ENCODE results near the gene WIPI1. TPM values are rescaled to one million over a fixed set of nuclear protein-coding genes. Genes with fewer than 3 reads are reported as not detected.

The WIPI1 gene
- total and polyA plus RNA-seq, 10 of the 15 experiments (the other 5 are each of a cell fraction or from before 2014, with no cell fraction given): 6.5 to 44.5 (median 26.2) TPM

- DNase-seq (ENCODE audit: low read depth, low spot score): no peak
- H3K36me3 ChIP-seq (ENCODE audit: control insufficient read depth in 2 of 2, insufficient read depth in 2 of 2, low read length in 1 of 2): no peaks in the 10 kb centered on the region
- no peak overlapping the region for H3K27ac ChIP-seq (ENCODE audit: control insufficient read depth, insufficient read depth)
- no peaks in the 10 kb centered on the region for H3K9me3 ChIP-seq (replicated peaks; ENCODE audit: control insufficient read depth, insufficient read depth, low read length)
- no peak overlapping the region for H2AFZ ChIP-seq (ENCODE audit: control insufficient read depth, low read depth, low read length)
- peaks cover 6% of the 10 kb centered on the region for H3K4me1 ChIP-seq (ENCODE audit: control insufficient read depth, insufficient read depth, low read length)
- no peaks in the 10 kb centered on the region for H4K20me1 ChIP-seq (ENCODE audit: control insufficient read depth, insufficient read depth)
- intact Hi-C loops (cut with micrococcal nuclease; ENCODE audit: unreplicated experiment): no loop called here
- RAD21 ChIA-PET (ENCODE audit: unreplicated experiment): no interaction called here
- FAIRE-seq: no peak
- TF ChIP-seq CEBPZ (IDR thresholded peaks at IDR 0.05; ENCODE audit: low read depth, low read length) (no peak), DPF2 (IDR thresholded peaks at IDR 0.05) (no peak), BRCA1 (IDR thresholded peaks at IDR 0.05; ENCODE audit: low read depth, low read length) (no peak), STAT3 (IDR thresholded peaks at IDR 0.05; ENCODE audit: low read depth, low read length) (no peak), POLR2A (IDR thresholded peaks at IDR 0.05; ENCODE audit: low read depth, low read length) (no peak), ETV6 (conservative IDR thresholded peaks at IDR 0.05 in 1 of 2, IDR thresholded peaks at IDR 0.05 in 1 of 2; ENCODE audit: borderline replicate concordance in 1 of 2, low read depth in 1 of 2) (no peak), WRNIP1 (IDR thresholded peaks at IDR 0.05; ENCODE audit: borderline replicate concordance, low read depth, low read length) (no peak), CBFB (IDR thresholded peaks at IDR 0.05; ENCODE audit: low read depth) (no peak), TCF3 (IDR thresholded peaks at IDR 0.05; ENCODE audit: borderline replicate concordance, insufficient read depth, low read depth, low read length) (no peak)
- TF ChIP-seq, protein P1, sequence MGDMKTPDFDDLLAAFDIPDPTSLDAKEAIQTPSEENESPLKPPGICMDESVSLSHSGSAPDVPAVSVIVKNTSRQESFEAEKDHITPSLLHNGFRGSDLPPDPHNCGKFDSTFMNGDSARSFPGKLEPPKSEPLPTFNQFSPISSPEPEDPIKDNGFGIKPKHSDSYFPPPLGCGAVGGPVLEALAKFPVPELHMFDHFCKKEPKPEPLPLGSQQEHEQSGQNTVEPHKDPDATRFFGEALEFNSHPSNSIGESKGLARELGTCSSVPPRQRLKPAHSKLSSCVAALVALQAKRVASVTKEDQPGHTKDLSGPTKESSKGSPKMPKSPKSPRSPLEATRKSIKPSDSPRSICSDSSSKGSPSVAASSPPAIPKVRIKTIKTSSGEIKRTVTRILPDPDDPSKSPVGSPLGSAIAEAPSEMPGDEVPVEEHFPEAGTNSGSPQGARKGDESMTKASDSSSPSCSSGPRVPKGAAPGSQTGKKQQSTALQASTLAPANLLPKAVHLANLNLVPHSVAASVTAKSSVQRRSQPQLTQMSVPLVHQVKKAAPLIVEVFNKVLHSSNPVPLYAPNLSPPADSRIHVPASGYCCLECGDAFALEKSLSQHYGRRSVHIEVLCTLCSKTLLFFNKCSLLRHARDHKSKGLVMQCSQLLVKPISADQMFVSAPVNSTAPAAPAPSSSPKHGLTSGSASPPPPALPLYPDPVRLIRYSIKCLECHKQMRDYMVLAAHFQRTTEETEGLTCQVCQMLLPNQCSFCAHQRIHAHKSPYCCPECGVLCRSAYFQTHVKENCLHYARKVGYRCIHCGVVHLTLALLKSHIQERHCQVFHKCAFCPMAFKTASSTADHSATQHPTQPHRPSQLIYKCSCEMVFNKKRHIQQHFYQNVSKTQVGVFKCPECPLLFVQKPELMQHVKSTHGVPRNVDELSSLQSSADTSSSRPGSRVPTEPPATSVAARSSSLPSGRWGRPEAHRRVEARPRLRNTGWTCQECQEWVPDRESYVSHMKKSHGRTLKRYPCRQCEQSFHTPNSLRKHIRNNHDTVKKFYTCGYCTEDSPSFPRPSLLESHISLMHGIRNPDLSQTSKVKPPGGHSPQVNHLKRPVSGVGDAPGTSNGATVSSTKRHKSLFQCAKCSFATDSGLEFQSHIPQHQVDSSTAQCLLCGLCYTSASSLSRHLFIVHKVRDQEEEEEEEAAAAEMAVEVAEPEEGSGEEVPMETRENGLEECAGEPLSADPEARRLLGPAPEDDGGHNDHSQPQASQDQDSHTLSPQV (IDR thresholded peaks at IDR 0.05): no peak
- TF ChIP-seq, protein P2, sequence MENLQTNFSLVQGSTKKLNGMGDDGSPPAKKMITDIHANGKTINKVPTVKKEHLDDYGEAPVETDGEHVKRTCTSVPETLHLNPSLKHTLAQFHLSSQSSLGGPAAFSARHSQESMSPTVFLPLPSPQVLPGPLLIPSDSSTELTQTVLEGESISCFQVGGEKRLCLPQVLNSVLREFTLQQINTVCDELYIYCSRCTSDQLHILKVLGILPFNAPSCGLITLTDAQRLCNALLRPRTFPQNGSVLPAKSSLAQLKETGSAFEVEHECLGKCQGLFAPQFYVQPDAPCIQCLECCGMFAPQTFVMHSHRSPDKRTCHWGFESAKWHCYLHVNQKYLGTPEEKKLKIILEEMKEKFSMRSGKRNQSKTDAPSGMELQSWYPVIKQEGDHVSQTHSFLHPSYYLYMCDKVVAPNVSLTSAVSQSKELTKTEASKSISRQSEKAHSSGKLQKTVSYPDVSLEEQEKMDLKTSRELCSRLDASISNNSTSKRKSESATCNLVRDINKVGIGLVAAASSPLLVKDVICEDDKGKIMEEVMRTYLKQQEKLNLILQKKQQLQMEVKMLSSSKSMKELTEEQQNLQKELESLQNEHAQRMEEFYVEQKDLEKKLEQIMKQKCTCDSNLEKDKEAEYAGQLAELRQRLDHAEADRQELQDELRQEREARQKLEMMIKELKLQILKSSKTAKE (IDR thresholded peaks at IDR 0.05; ENCODE audit: low read depth, poor library complexity, severe bottlenecking): no peak
- SMC1A ChIA-PET (ENCODE audit: uncharacterized antibody, unreplicated experiment): interaction anchor here (0.5 to 3.2 kb wide), 2 partner anchors 133 to 646 kb away, joined by 4 to 50 read pairs; no protein-coding TSS in a partner anchor
- H3K27me3 ChIP-seq (replicated peaks in 1 of 2; ENCODE audit: control insufficient read depth in 2 of 2, insufficient read depth in 2 of 2, low read length in 1 of 2): no peaks in the 10 kb centered on the region
- WGBS (ENCODE audit: insufficient coverage, insufficient replicate concordance, low lambda C conversion rate, missing lambda C conversion rate): 90% methylated on average over 10 of the region's 10 CpGs
- no peak overlapping the region for H3K4me2 ChIP-seq (ENCODE audit: control insufficient read depth, insufficient read depth)
- H3K4me3 ChIP-seq: no peak overlapping the region
- in situ Hi-C loops (cut with MboI): no loop called here
- CTCF ChIA-PET: interaction anchor here (0.6 to 4.4 kb wide), 4 partner anchors 43 to 304 kb away, joined by 3 to 103 read pairs (median 3); no protein-coding TSS in a partner anchor
- no TSS peak for BruUV-seq (replicated peaks)
- no peak overlapping the region for H3K9ac ChIP-seq (ENCODE audit: control insufficient read depth, insufficient read depth, low read length)
- POLR2A ChIA-PET: no interaction called here
- no peak for ATAC-seq
- no peaks in the 10 kb centered on the region for H3K79me2 ChIP-seq (ENCODE audit: control insufficient read depth, insufficient read depth, low read length)
Measured at GRCh38 chr17:68396226-68397107, 60.8 kb downstream of the WIPI1 start.
